ENCODE results near the gene B3GLCT. TPM values are rescaled to one million over a fixed set of nuclear protein-coding genes. Genes with fewer than 3 reads are reported as not detected.

Gene B3GLCT
- polyA plus RNA-seq, 2 donors = 1.9 to 2.0 TPM

- Histone ChIP-seq H3K9me3 (ENCODE audit: control insufficient read depth in 2 of 2, insufficient read depth in 1 of 2, low read depth in 1 of 2, low read length in 1 of 2) (no peaks in the 10 kb centered on the region), H3K4me1 (ENCODE audit: control insufficient read depth in 2 of 2, insufficient read depth in 2 of 2, low read length in 1 of 2) (peaks cover 2 to 5% of the 10 kb centered on the region in 2 donors), H3K27ac (ENCODE audit: low read depth in 2 of 2, low read length in 1 of 2) (peak overlapping the region; percentile 98 to 99), H3K36me3 (ENCODE audit: control insufficient read depth in 2 of 2, insufficient read depth in 2 of 2, low read length in 1 of 2) (no peaks in the 10 kb centered on the region), H3K4me3 (ENCODE audit: low read depth in 1 of 2, low read length in 2 of 2) (peak overlapping the region; percentile 89), H3K27me3 (ENCODE audit: control insufficient read depth in 1 of 2, insufficient read depth in 2 of 2, low read length in 2 of 2) (no peaks in the 10 kb centered on the region)
- 1% methylated on average over 34 of the region's 34 CpGs for WGBS, 2 donors
These were observed 829 bp downstream of the B3GLCT start for GRCh38 chr13:31200637-31200971.

GRCh38 chr13:31201341-31202031 lies 1.7 kb downstream of the B3GLCT start:
- Histone ChIP-seq H3K27ac (ENCODE audit: low read depth in 2 of 2, low read length in 1 of 2) (peak overlapping the region in 1 of 2 donors; percentile 7), H3K4me1 (ENCODE audit: control insufficient read depth in 2 of 2, insufficient read depth in 2 of 2, low read length in 1 of 2) (peaks cover 2 to 5% of the 10 kb centered on the region in 2 donors), H3K9me3 (ENCODE audit: control insufficient read depth in 2 of 2, insufficient read depth in 1 of 2, low read depth in 1 of 2, low read length in 1 of 2) (no peaks in the 10 kb centered on the region), H3K36me3 (ENCODE audit: control insufficient read depth in 2 of 2, insufficient read depth in 2 of 2, low read length in 1 of 2) (no peaks in the 10 kb centered on the region), H3K4me3 (ENCODE audit: low read depth in 1 of 2, low read length in 2 of 2) (peak overlapping the region in 1 of 2 donors; percentile 89), H3K27me3 (ENCODE audit: control insufficient read depth in 1 of 2, insufficient read depth in 2 of 2, low read length in 2 of 2) (no peaks in the 10 kb centered on the region)
- WGBS, 2 donors = 34 to 36% methylated on average over 7 of the region's 7 CpGs

DNA sequence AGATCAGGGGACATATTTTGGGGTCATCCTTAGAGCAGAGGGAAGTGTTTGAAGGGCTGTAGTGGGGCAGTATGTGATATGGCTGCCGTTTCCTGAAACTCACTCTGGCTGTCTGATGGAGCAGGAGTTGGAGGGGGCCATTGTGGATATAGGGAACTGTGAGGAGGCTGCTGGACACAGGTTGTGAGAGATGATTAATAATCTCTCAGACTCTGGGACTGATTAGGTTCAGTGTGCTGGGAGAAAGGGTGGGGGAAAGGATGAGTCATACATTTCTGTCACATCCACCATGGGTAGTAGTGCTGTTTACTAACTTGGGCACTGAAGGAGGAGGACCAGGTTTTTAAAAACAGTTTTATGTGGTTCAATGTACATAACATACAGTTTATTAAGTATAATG lies 4.8 kb downstream of the B3GLCT start:
- no peaks in the 10 kb centered on the region for H3K9me3 ChIP-seq (ENCODE audit: control insufficient read depth in 2 of 2, insufficient read depth in 1 of 2, low read depth in 1 of 2, low read length in 1 of 2)
- H3K27me3 ChIP-seq (ENCODE audit: control insufficient read depth in 1 of 2, insufficient read depth in 2 of 2, low read length in 2 of 2) = no peaks in the 10 kb centered on the region
- H3K4me1 ChIP-seq (ENCODE audit: control insufficient read depth in 2 of 2, insufficient read depth in 2 of 2, low read length in 1 of 2) = peaks cover 7% of the 10 kb centered on the region in 2 donors
- H3K4me3 ChIP-seq (ENCODE audit: low read depth in 1 of 2, low read length in 2 of 2) = no peak overlapping the region
- H3K27ac ChIP-seq (ENCODE audit: low read depth in 2 of 2, low read length in 1 of 2) = no peak overlapping the region
- 81 to 88% methylated on average over 1 of the region's 1 CpG for WGBS, 2 donors
- H3K36me3 ChIP-seq (ENCODE audit: control insufficient read depth in 2 of 2, insufficient read depth in 2 of 2, low read length in 1 of 2) = no peaks in the 10 kb centered on the region

DNA sequence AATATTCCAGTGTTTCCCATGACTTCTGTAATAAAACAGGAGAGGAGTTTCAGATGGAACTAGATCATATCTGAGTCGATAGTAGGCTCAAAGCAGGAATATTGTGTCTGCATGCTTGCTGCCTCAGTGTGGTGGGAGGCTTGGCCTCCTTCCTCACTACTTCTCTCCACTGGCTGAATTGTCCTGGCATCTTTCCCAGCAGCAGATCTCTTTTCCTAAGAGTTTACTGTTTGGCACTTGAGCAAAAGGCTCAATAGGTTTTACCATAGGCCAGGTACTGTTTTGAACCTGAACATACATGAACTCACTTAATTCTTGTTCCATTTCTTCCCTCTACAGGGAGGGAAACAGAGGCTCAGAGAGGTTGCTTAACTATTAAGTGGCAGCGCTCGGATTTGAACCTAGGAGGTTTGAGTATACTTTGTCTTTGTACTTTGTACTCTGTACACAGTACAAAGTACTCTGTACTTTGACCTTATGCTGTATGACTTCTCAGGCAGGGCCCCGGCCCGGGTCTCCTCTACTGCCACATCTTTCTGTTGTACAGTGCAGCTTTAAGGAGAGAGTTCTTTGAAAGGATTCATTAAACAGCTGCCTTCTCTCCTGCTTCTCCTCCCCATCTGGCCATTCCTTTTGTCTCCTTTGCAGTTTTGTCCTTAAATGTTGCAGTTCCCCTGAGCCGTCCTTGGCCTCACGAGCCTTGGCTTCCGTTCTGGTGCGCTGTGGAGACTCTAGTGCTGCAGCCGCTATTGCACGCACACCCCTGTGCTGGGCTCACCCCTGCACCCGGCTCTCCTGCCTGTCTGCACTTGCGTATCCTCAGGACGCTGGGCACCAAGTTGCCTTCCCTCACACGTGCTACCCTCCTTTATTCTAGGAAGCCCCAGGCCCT lies 8.1 kb downstream of the B3GLCT start:
- Histone ChIP-seq H3K36me3 (ENCODE audit: control insufficient read depth in 2 of 2, insufficient read depth in 2 of 2, low read length in 1 of 2) (no peaks in the 10 kb centered on the region), H3K4me1 (ENCODE audit: control insufficient read depth in 2 of 2, insufficient read depth in 2 of 2, low read length in 1 of 2) (peaks cover 7% of the 10 kb centered on the region in 2 donors), H3K27ac (ENCODE audit: low read depth in 2 of 2, low read length in 1 of 2) (no peak overlapping the region), H3K4me3 (ENCODE audit: low read depth in 1 of 2, low read length in 2 of 2) (no peak overlapping the region), H3K27me3 (ENCODE audit: control insufficient read depth in 1 of 2, insufficient read depth in 2 of 2, low read length in 2 of 2) (no peaks in the 10 kb centered on the region), H3K9me3 (ENCODE audit: control insufficient read depth in 2 of 2, insufficient read depth in 1 of 2, low read depth in 1 of 2, low read length in 1 of 2) (no peaks in the 10 kb centered on the region)
- WGBS, 2 donors = 41 to 53% methylated on average over 15 of the region's 15 CpGs

DNA sequence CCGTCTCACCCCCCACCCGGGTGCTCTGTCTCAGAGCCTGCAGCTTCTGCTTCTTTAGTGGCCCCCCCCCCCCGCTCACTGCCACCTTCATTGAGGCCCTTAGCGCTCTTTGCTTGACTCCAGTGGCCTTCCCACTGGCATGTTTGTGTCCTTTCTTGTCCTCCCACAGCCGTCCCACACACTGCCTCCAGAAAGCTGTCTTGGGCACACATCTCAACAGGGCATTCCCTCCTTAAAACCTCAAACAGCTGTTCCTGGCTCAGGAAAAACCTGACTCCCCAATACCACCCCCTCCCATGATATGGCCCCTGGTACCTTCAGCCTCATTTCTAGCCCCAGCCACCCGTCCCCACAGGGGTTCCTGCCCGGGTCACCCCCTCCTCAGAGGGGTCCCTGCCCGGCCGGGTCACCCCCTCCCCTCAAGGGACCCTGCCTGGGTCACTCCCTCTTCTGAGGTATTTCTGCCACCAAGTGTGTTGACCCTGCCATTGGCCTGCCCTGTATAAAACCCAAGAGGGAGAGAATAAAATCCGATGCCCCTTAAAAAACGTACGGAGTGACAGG lies 8.9 kb downstream of the B3GLCT start:
- Histone ChIP-seq H3K36me3 (ENCODE audit: control insufficient read depth in 2 of 2, insufficient read depth in 2 of 2, low read length in 1 of 2) (no peaks in the 10 kb centered on the region), H3K4me1 (ENCODE audit: control insufficient read depth in 2 of 2, insufficient read depth in 2 of 2, low read length in 1 of 2) (peaks cover 5 to 6% of the 10 kb centered on the region in 2 donors), H3K4me3 (ENCODE audit: low read depth in 1 of 2, low read length in 2 of 2) (no peak overlapping the region), H3K27me3 (ENCODE audit: control insufficient read depth in 1 of 2, insufficient read depth in 2 of 2, low read length in 2 of 2) (no peaks in the 10 kb centered on the region), H3K27ac (ENCODE audit: low read depth in 2 of 2, low read length in 1 of 2) (no peak overlapping the region), H3K9me3 (ENCODE audit: control insufficient read depth in 2 of 2, insufficient read depth in 1 of 2, low read depth in 1 of 2, low read length in 1 of 2) (no peaks in the 10 kb centered on the region)
- whole genome bisulfite sequencing, 2 donors = 63 to 67% methylated on average over 11 to 12 of the region's 12 CpGs

DNA sequence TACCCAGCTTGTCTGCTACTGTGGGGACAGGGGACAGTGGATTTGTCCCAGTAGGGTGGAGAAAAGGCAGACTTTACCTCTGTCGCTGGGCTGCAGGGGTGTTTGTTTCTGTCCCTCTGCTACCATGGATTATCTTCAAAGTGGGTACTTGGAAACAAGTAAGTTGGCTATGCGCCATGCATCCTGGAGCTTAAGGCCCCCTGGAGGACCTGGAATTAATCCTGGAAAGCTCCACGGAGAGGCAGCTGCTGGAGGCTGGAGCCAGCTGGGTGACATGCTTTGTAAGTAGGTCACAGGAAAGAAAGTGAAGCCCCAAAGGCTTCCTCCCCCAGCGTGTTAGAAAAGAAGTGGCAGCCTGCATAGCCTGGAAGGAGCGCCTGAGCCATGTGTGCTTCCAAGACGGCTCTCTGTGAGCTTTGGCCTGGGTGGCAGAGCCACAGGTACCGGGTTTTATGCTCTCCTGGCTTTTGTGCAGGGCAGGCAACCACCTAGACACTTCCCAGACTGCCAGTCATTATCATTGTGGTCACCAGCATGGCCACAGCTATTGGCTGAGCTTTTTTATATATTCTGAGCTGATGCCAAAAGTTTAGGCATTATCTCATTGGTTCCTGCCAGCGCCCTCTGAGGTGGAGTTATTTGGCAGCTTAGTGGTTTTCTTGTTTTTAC lies 9.5 kb downstream of the B3GLCT start:
- Histone ChIP-seq H3K9me3 (ENCODE audit: control insufficient read depth in 2 of 2, insufficient read depth in 1 of 2, low read depth in 1 of 2, low read length in 1 of 2) (no peaks in the 10 kb centered on the region), H3K27me3 (ENCODE audit: control insufficient read depth in 1 of 2, insufficient read depth in 2 of 2, low read length in 2 of 2) (no peaks in the 10 kb centered on the region), H3K4me1 (ENCODE audit: control insufficient read depth in 2 of 2, insufficient read depth in 2 of 2, low read length in 1 of 2) (peaks cover 5 to 6% of the 10 kb centered on the region in 2 donors), H3K36me3 (ENCODE audit: control insufficient read depth in 2 of 2, insufficient read depth in 2 of 2, low read length in 1 of 2) (no peaks in the 10 kb centered on the region), H3K27ac (ENCODE audit: low read depth in 2 of 2, low read length in 1 of 2) (peak overlapping the region in 1 of 2 donors; percentile 55), H3K4me3 (ENCODE audit: low read depth in 1 of 2, low read length in 2 of 2) (no peak overlapping the region)
- 29 to 45% methylated on average over 8 of the region's 8 CpGs for WGBS, 2 donors

DNA sequence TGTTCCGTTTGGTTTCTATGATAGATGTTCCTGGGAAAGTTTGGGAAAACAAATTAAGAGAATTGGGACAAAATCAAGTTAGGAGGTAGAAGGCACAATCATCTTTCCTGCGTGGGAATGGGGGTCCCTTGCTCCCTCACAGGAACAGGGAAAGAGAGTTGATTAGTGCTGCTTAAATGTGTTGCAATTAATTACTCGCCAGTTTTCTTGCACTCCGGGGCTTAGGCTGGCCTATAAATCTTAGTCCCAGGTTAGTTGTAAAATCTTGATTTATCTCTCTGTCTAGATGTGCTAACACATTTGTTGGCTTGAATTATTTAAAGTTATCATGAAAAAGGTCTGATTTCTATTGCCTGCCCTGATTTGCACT lies 10.1 kb downstream of the B3GLCT start:
- WGBS, 2 donors = 31 to 38% methylated on average over 4 of the region's 4 CpGs
- no peaks in the 10 kb centered on the region for H3K36me3 ChIP-seq (ENCODE audit: control insufficient read depth in 2 of 2, insufficient read depth in 2 of 2, low read length in 1 of 2)
- peaks cover 5 to 6% of the 10 kb centered on the region in 2 donors for H3K4me1 ChIP-seq (ENCODE audit: control insufficient read depth in 2 of 2, insufficient read depth in 2 of 2, low read length in 1 of 2)
- no peaks in the 10 kb centered on the region for H3K9me3 ChIP-seq (ENCODE audit: control insufficient read depth in 2 of 2, insufficient read depth in 1 of 2, low read depth in 1 of 2, low read length in 1 of 2)
- H3K4me3 ChIP-seq (ENCODE audit: low read depth in 1 of 2, low read length in 2 of 2) = no peak overlapping the region
- H3K27ac ChIP-seq (ENCODE audit: low read depth in 2 of 2, low read length in 1 of 2) = no peak overlapping the region
- no peaks in the 10 kb centered on the region for H3K27me3 ChIP-seq (ENCODE audit: control insufficient read depth in 1 of 2, insufficient read depth in 2 of 2, low read length in 2 of 2)

DNA sequence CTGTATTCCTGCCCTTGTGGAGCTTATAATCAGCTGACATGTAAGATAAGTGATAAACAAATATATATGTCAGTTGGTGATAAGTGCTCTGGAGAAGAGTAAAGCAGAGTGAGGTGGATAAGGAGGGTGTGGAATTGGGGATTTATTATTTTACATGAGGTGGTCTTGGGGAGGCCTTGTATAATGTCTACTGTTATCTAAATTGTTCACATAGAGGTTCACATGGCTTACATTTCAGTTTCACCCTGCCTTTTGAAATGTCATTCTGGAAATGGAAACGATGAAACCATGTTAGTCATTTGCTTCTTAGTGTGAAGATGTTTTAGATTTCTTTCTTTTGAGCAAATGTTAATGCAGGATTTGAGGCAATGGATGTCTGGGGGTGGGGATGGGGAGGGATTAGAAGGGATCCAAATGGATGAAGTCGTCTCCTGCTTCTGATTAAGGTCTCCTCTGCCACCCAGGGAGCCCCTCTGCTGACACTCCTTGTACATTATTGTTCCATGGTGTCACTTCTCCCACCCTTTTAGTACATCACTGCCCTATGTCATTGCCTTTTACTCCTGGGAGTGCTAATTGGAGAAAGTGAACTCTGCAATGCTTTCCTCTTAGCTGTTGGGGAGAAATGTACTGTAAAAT lies 14.0 kb downstream of the B3GLCT start:
- H3K4me3 ChIP-seq (ENCODE audit: low read depth in 1 of 2, low read length in 2 of 2) = no peak overlapping the region
- H3K27ac ChIP-seq (ENCODE audit: low read depth in 2 of 2, low read length in 1 of 2) = no peak overlapping the region
- no peaks in the 10 kb centered on the region for H3K27me3 ChIP-seq (ENCODE audit: control insufficient read depth in 1 of 2, insufficient read depth in 2 of 2, low read length in 2 of 2)
- H3K9me3 ChIP-seq (ENCODE audit: control insufficient read depth in 2 of 2, insufficient read depth in 1 of 2, low read depth in 1 of 2, low read length in 1 of 2) = no peaks in the 10 kb centered on the region
- peaks cover 0 to 5% of the 10 kb centered on the region in 2 donors for H3K4me1 ChIP-seq (ENCODE audit: control insufficient read depth in 2 of 2, insufficient read depth in 2 of 2, low read length in 1 of 2)
- 58 to 63% methylated on average over 2 of the region's 2 CpGs for WGBS, 2 donors
- H3K36me3 ChIP-seq (ENCODE audit: control insufficient read depth in 2 of 2, insufficient read depth in 2 of 2, low read length in 1 of 2) = no peaks in the 10 kb centered on the region

GRCh38 chr13:31214435-31214834 lies 14.7 kb downstream of the B3GLCT start:
- Histone ChIP-seq H3K27ac (ENCODE audit: low read depth in 2 of 2, low read length in 1 of 2) (no peak overlapping the region), H3K9me3 (ENCODE audit: control insufficient read depth in 2 of 2, insufficient read depth in 1 of 2, low read depth in 1 of 2, low read length in 1 of 2) (no peaks in the 10 kb centered on the region), H3K4me1 (ENCODE audit: control insufficient read depth in 2 of 2, insufficient read depth in 2 of 2, low read length in 1 of 2) (peaks cover 0 to under 1% of the 10 kb centered on the region in 2 donors), H3K36me3 (ENCODE audit: control insufficient read depth in 2 of 2, insufficient read depth in 2 of 2, low read length in 1 of 2) (no peaks in the 10 kb centered on the region), H3K4me3 (ENCODE audit: low read depth in 1 of 2, low read length in 2 of 2) (no peak overlapping the region), H3K27me3 (ENCODE audit: control insufficient read depth in 1 of 2, insufficient read depth in 2 of 2, low read length in 2 of 2) (no peaks in the 10 kb centered on the region)
- WGBS, 2 donors = 66 to 70% methylated on average over 1 of the region's 1 CpG
